HepG2 (cell line): ENCODE data around the gene MYH10. TPM values are rescaled to one million over a fixed set of nuclear protein-coding genes. Genes with fewer than 3 reads are reported as not detected.

Source experiments
- CEBPB ChIP-seq: IDR thresholded peaks from 2 replicates; pipeline ENCODE4 v1.6.1; 2011; ENCODE audit warnings: low read depth, low read length, improper control_type of control experiment, borderline replicate concordance
- HHEX ChIP-seq: IDR thresholded peaks from 2 replicates; pipeline ENCODE4 v1.6.1; 2016; ENCODE audit warnings: control low read depth
- HMG20B ChIP-seq: conservative IDR thresholded peaks from 2 replicates; pipeline ENCODE4 v1.6.1; 2016; ENCODE audit warnings: missing genetic modification reagents, missing compliant biosample characterization
- HNF4G ChIP-seq, 2 experiments: sonication (generic) in 1 of 2; formaldehyde crosslinking in 1 of 2; IDR thresholded peaks; 2 replicates each; pipeline versions ENCODE4 v1.4.0 to v1.6.1; 2011 to 2020; ENCODE audit warnings: borderline replicate concordance in 2 of 2, low read depth in 2 of 2, mild to moderate bottlenecking in 2 of 2, low read length in 1 of 2, missing genetic modification reagents in 1 of 2, moderate library complexity in 1 of 2
- KDM3A ChIP-seq: IDR thresholded peaks from 2 replicates; pipeline ENCODE4 v1.6.1; 2018; ENCODE audit warnings: low read depth, missing compliant biosample characterization
- POGK ChIP-seq: sonication (generic); formaldehyde crosslinking; conservative IDR thresholded peaks from 2 replicates; pipeline ENCODE4 v1.8.0; 2022; ENCODE audit warnings: mild to moderate bottlenecking, moderate library complexity, missing genetic modification reagents
- RAD51 ChIP-seq: fragments of 450-650 bp; IDR thresholded peaks from 2 replicates; pipeline ENCODE4 v1.6.1; 2016; ENCODE audit warnings: borderline replicate concordance
- YEATS2 ChIP-seq: sonication (generic); formaldehyde crosslinking; IDR thresholded peaks from 2 replicates; pipeline ENCODE4 v1.4.0; 2020; ENCODE audit warnings: missing genetic modification reagents, borderline replicate concordance
- ZMAT5 ChIP-seq: sonication (generic); formaldehyde crosslinking; IDR thresholded peaks from 2 replicates; pipeline ENCODE4 v1.5.0; 2020; ENCODE audit warnings: mild to moderate bottlenecking, low read depth, missing genetic modification reagents, borderline replicate concordance
- ZNF10 ChIP-seq: sonication (generic); formaldehyde crosslinking; IDR thresholded peaks from 2 replicates; pipeline ENCODE4 v1.4.0; 2020; ENCODE audit warnings: mild to moderate bottlenecking, low read depth, missing genetic modification reagents, borderline replicate concordance
- ZNF776 ChIP-seq: sonication (generic); formaldehyde crosslinking; IDR thresholded peaks from 2 replicates; pipeline ENCODE4 v1.4.0; 2020; ENCODE audit warnings: mild to moderate bottlenecking, missing genetic modification reagents
- ZSCAN29 ChIP-seq: sonication (generic); formaldehyde crosslinking; conservative IDR thresholded peaks from 2 replicates; pipeline ENCODE4 v1.4.0; 2020; ENCODE audit warnings: mild to moderate bottlenecking, missing genetic modification reagents
- polyA plus RNA-seq, 8 experiments: library from polyadenylated mRNA; depleted of rRNA in 3 of 8; stranded (reverse) in 7 of 8; unstranded in 1 of 8; fragments of >200 nt; fragmentation: Illumina TruSeq in 4 of 8; extraction: Trizol in 4 of 8; gene quantifications; 2 replicates each; pipeline versions ENCODE4 v1.2.1 to v1.2.3, GENCODE V29; 2011 to 2016; ENCODE audit warnings: low read depth in 4 of 8, missing spikeins in 1 of 8, mixed read lengths in 1 of 8; ENCODE audit not compliant: insufficient read depth in 1 of 8
- total RNA-seq, 5 experiments: library from RNA; depleted of rRNA; stranded (reverse); fragments of >200 nt; fragmentation: Illumina TruSeq; extraction: Trizol; gene quantifications; 2 replicates each; pipeline ENCODE4 v1.2.3, GENCODE V29; 2016; ENCODE audit warnings: low read depth in 1 of 5
- TF ChIP-seq, protein P1 (sequence below): sonication (generic); formaldehyde crosslinking; IDR thresholded peaks from 2 replicates; pipeline ENCODE4 v1.5.0; 2020; ENCODE audit warnings: missing genetic modification reagents
- TF ChIP-seq, protein P2 (sequence below): sonication (generic); formaldehyde crosslinking; IDR thresholded peaks from 2 replicates; pipeline ENCODE4 v1.4.0; 2020; ENCODE audit warnings: missing genetic modification reagents, borderline replicate concordance
- TF ChIP-seq, protein P3 (sequence below): sonication (generic); formaldehyde crosslinking; IDR thresholded peaks from 2 replicates; pipeline ENCODE4 v1.4.0; 2020; ENCODE audit warnings: missing genetic modification reagents
- TF ChIP-seq, protein P4 (sequence below): sonication (generic); formaldehyde crosslinking; IDR thresholded peaks from 2 replicates; pipeline ENCODE4 v1.4.0; 2020; ENCODE audit warnings: missing genetic modification reagents, borderline replicate concordance

MYH10 gene
- total and polyA plus RNA-seq, 2 of the 13 experiments (the other 11 are each of a cell fraction or from before 2014, with no cell fraction given): 43.4 to 68.6 TPM

DNA sequence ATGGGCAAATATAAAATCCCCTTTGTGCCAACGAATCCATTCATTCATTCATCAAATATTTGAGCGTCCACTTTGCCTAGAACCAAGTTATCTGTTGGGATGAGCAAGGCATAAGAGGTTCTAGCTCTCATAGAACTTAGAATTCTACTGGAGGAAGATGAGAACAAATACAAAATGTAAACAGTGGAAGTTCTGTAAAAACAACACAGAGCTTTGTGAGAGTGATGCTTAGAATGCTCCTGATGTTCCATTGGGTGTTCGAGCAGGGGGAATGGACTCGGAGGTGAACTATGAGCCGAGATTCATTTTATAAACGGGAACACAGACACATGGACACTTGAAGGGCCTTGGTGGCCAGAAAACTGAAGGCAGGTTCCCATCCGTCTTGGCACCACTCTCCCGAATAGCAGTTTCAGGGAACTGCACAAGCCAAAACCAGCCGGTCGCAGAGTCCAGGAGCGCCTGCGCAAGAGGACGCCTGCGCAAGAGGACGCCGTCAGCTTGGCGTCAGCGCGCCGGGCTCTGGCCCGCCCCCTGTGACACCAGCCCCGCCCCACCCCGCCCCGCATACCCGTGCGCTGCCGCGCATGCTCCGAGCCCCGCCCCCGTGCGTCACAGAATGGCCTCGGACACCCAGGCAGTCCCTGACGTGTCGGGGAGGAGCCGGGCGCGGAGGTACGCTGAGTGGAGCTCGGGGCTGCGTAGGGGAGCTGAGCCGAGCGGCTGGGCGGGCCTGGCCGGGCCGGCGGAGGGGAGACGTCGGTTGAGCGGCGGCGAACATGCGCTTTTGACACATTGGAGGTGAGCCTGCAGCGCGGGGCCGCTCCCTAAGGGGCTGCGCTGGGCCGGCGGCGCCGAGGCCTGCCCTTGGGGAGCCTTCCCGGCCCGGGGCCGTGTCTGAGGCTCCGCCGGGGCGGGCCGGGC lies 195.0 kb downstream of the MYH10 start, which contains the start of gene NDEL1 (continued):
- TF ChIP-seq, protein P1, sequence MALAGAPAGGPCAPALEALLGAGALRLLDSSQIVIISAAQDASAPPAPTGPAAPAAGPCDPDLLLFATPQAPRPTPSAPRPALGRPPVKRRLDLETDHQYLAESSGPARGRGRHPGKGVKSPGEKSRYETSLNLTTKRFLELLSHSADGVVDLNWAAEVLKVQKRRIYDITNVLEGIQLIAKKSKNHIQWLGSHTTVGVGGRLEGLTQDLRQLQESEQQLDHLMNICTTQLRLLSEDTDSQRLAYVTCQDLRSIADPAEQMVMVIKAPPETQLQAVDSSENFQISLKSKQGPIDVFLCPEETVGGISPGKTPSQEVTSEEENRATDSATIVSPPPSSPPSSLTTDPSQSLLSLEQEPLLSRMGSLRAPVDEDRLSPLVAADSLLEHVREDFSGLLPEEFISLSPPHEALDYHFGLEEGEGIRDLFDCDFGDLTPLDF (CRISPR knock-in tag): no peak; the same call in 1 of the 2 replicates
- TF ChIP-seq HNF4G (IDR thresholded peaks at IDR 0.05; ENCODE audit: borderline replicate concordance, low read depth, low read length) (no peak), HNF4G (CRISPR knock-in tag; IDR thresholded peaks at IDR 0.05; ENCODE audit: borderline replicate concordance, low read depth) (no peak), YEATS2 (CRISPR knock-in tag) (peak; percentile 61; the same call in 1 of the 2 replicates), ZNF776 (peak; percentile 69; the same call in 1 of the 2 replicates), RAD51 (no peak), POGK (CRISPR knock-in tag) (peak; percentile 50; the same call in 1 of the 2 replicates), ZMAT5 (CRISPR knock-in tag) (no peak), CEBPB (peak; percentile 52; the same call in 1 of the 2 replicates), HMG20B (CRISPR knock-in tag) (no peak), ZNF10 (CRISPR knock-in tag) (no peak), KDM3A (CRISPR knock-in tag) (0 out of 2 replicates have a peak, but pooled peaks have one; percentile 40), HHEX (CRISPR knock-in tag) (no peak), ZSCAN29 (CRISPR knock-in tag) (no peak)
- TF ChIP-seq, protein P2, sequence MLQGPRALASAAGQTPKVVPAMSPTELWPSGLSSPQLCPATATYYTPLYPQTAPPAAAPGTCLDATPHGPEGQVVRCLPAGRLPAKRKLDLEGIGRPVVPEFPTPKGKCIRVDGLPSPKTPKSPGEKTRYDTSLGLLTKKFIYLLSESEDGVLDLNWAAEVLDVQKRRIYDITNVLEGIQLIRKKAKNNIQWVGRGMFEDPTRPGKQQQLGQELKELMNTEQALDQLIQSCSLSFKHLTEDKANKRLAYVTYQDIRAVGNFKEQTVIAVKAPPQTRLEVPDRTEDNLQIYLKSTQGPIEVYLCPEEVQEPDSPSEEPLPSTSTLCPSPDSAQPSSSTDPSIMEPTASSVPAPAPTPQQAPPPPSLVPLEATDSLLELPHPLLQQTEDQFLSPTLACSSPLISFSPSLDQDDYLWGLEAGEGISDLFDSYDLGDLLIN: no peak
- TF ChIP-seq, protein P3, sequence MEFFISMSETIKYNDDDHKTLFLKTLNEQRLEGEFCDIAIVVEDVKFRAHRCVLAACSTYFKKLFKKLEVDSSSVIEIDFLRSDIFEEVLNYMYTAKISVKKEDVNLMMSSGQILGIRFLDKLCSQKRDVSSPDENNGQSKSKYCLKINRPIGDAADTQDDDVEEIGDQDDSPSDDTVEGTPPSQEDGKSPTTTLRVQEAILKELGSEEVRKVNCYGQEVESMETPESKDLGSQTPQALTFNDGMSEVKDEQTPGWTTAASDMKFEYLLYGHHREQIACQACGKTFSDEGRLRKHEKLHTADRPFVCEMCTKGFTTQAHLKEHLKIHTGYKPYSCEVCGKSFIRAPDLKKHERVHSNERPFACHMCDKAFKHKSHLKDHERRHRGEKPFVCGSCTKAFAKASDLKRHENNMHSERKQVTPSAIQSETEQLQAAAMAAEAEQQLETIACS (CRISPR knock-in tag): 0 out of 2 replicates have a peak, but pooled peaks have one; percentile 20
- TF ChIP-seq, protein P4, sequence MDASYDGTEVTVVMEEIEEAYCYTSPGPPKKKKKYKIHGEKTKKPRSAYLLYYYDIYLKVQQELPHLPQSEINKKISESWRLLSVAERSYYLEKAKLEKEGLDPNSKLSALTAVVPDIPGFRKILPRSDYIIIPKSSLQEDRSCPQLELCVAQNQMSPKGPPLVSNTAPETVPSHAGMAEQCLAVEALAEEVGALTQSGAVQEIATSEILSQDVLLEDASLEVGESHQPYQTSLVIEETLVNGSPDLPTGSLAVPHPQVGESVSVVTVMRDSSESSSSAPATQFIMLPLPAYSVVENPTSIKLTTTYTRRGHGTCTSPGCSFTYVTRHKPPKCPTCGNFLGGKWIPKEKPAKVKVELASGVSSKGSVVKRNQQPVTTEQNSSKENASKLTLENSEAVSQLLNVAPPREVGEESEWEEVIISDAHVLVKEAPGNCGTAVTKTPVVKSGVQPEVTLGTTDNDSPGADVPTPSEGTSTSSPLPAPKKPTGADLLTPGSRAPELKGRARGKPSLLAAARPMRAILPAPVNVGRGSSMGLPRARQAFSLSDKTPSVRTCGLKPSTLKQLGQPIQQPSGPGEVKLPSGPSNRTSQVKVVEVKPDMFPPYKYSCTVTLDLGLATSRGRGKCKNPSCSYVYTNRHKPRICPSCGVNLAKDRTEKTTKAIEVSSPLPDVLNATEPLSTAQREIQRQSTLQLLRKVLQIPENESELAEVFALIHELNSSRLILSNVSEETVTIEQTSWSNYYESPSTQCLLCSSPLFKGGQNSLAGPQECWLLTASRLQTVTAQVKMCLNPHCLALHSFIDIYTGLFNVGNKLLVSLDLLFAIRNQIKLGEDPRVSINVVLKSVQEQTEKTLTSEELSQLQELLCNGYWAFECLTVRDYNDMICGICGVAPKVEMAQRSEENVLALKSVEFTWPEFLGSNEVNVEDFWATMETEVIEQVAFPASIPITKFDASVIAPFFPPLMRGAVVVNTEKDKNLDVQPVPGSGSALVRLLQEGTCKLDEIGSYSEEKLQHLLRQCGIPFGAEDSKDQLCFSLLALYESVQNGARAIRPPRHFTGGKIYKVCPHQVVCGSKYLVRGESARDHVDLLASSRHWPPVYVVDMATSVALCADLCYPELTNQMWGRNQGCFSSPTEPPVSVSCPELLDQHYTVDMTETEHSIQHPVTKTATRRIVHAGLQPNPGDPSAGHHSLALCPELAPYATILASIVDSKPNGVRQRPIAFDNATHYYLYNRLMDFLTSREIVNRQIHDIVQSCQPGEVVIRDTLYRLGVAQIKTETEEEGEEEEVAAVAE: peak; percentile 41; the same call in 1 of the 2 replicates
